HUES64 (cell line): ENCODE measurements around the gene SPI1.

Experiments used
- H3K27ac ChIP-seq: 2 replicates; pipeline ENCODE4 v1.7.0; 2013; ENCODE audit warnings: low read depth, low read length, inconsistent platforms
- H3K27me3 ChIP-seq: 2 replicates; pipeline ENCODE4 v1.6.1; 2013; ENCODE audit warnings: mild to moderate bottlenecking, low read length; ENCODE audit not compliant: insufficient read depth
- H3K36me3 ChIP-seq: 2 replicates; pipeline ENCODE4 v1.6.1; 2013; ENCODE audit warnings: mild to moderate bottlenecking, low read length; ENCODE audit not compliant: insufficient read depth
- H3K4me1 ChIP-seq: 2 replicates; pipeline ENCODE4 v1.6.1; 2013; ENCODE audit warnings: mild to moderate bottlenecking, low read length, moderate library complexity; ENCODE audit not compliant: insufficient read depth
- H3K4me3 ChIP-seq: 2 replicates; pipeline ENCODE4 v1.5.1; 2013; ENCODE audit warnings: mild to moderate bottlenecking, low read length, moderate library complexity
- H3K9ac ChIP-seq: 2 replicates; pipeline ENCODE4 v1.6.1; 2013; ENCODE audit warnings: mild to moderate bottlenecking, low read depth, low read length
- H3K9me3 ChIP-seq: 2 replicates; pipeline ENCODE4 v1.6.1; 2013; ENCODE audit warnings: low read depth, low read length; ENCODE audit not compliant: insufficient read depth
- WGBS: fragments of 150-250, 120-280 bp; methylation state at CpG from one replicate; pipeline ENCODE4 v1.1.7; 2013; ENCODE audit warnings: missing lambda C conversion rate; 5-methylcytosine and 5-hydroxymethylcytosine counted together

SPI1 gene

DNA sequence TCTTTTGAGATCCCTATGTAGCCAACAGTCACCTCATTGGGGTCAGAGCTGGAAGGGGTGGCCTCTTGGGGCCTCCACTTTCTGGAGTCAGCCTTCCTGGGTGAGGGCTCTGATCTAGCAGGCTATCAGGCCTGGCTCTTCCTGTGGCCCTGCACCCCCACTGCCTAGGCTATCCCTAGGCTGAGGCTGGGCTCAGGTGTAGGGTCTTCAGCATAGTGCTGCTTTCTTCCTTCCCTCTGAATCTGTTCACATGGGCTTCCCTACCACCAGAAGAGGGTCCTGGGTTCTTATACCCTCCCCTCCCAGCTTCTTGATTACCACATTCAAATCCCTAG, 456 bp upstream of the SPI1 start:
- H3K4me3 ChIP-seq, result no peak overlapping the region
- no peaks in the 10 kb centered on the region for H3K36me3 ChIP-seq
- no peaks in the 10 kb centered on the region for H3K27me3 ChIP-seq
- no peak overlapping the region for H3K27ac ChIP-seq
- H3K9me3 ChIP-seq, result no peaks in the 10 kb centered on the region
- H3K4me1 ChIP-seq, result peaks cover 7% of the 10 kb centered on the region; the same call in 1 of the 2 replicates
- no peak overlapping the region for H3K9ac ChIP-seq

DNA sequence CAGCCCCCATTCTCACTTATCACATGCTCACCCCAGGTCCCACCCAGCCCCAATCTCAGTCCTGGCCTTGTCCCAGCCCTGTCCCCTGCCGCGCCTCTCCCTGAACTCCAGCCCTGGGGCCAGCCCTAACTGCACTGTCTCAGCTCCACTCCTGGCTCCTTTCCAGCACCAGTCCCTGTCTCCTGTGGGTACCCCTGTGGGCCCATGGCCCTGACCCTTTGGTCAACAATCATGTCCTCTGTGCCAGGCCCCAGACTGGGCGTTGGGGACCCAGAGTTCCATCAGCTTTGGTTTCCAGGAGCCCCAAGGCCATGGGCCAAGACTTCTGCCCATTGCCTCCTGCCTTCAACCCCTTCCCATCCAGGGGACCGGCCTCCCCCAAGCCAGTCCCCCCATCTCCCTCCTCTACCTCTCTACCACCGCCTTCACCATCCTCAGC, 757 bp downstream of the SPI1 start:
- Histone ChIP-seq H3K4me3 (no peak overlapping the region), H3K27ac (no peak overlapping the region), H3K9ac (no peak overlapping the region), H3K36me3 (no peaks in the 10 kb centered on the region), H3K27me3 (no peaks in the 10 kb centered on the region), H3K4me1 (peaks cover 7% of the 10 kb centered on the region; the same call in 1 of the 2 replicates), H3K9me3 (no peaks in the 10 kb centered on the region)
- 90% methylated on average over 5 of the region's 5 CpGs for WGBS

DNA sequence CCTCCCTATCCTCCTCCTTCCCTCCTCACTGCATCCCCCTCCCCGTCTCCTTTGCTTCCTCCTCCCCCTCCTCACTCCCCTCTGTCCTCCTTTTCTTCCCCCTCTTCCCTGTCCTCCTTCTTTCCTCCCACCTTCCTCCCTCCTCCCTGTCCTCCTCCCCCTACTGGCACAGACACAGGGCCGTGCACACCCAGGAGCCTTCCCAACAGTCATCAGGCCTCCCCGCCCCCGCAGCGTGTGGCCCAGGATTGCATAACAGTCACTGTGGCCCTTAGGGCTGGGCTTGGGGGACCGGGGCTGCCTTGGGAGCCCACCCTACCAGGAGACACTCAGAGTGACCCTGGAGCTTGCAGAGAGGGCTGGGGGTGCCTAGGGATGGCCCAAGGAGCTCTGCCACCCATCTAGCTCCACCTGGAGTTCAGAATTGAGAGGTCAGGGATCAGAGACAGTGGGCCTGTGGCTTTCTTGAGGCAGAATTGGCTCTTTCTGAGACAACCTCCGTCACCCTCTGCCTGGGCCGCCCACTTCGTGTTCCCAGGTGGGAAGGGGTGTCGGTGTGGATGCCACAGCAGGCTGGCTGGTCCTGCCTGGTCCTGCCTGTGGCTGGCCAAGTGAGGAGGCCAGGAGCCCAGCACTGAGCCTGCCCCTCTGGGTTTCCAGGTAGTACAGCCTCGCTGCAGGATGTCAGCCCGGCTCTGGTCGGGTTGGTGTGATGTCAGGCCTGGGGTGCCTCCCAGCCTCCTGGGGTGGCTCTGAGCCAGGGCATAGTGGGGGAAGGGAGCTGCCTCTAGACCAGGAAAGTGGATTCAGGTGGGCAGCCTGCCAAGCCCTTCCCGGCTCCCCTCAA, 1.6 kb downstream of the SPI1 start:
- Histone ChIP-seq H3K27ac (no peak overlapping the region), H3K9me3 (no peaks in the 10 kb centered on the region), H3K4me3 (no peak overlapping the region), H3K4me1 (peaks cover 7% of the 10 kb centered on the region; the same call in 1 of the 2 replicates), H3K27me3 (no peaks in the 10 kb centered on the region), H3K9ac (no peak overlapping the region), H3K36me3 (no peaks in the 10 kb centered on the region)
- 72% methylated on average over 14 of the region's 14 CpGs for WGBS

DNA sequence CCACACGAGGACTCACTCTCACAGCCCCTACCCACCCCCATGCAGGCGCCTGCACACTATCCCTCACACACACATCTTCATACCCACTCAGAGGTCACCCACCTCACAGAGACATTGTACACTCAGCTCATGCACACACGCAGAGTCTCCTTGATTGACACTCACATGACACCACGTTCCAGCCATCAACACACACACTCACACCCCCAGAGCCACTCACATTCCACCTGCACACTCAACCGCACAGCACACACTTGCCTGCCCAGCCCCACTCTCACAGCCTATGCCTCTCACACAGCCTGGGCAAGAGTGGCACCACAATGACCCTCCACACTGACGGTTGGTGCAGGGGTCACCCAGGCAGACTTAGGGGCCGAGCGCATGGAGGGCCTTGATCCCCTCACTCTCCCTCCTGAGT, 2.2 kb downstream of the SPI1 start:
- no peaks in the 10 kb centered on the region for H3K9me3 ChIP-seq
- H3K36me3 ChIP-seq, result no peaks in the 10 kb centered on the region
- no peak overlapping the region for H3K27ac ChIP-seq
- 86% methylated on average over 8 of the region's 8 CpGs for WGBS
- peaks cover 7% of the 10 kb centered on the region; the same call in 1 of the 2 replicates for H3K4me1 ChIP-seq
- H3K4me3 ChIP-seq, result no peak overlapping the region
- no peak overlapping the region for H3K9ac ChIP-seq
- H3K27me3 ChIP-seq, result no peaks in the 10 kb centered on the region

DNA sequence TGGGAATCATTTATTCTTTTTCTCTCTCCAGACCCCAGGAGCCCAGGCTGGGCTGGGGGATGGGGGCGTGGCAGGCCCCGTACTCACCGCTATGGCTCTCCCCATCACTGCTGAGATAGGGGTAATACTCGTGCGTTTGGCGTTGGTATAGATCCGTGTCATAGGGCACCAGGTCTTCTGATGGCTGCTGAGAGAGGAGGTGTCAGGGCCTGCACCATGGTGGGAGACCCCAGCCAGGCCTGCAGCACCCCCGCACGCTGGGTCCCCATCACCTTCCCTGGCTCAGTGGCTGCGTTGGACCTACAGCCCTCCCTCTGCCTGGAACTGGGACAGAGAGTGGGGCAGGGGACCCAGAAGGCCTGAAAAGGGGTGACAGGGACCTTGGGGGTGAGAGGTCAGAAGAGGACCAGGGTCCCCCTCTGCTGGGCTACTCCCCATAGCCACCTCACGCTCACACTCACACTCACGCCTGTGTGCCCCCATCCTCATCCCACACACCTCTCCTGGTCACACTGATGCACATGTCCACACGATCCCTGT, 2.7 kb downstream of the SPI1 start:
- no peak overlapping the region for H3K27ac ChIP-seq
- no peak overlapping the region for H3K9ac ChIP-seq
- WGBS, result 91% methylated on average over 13 of the region's 13 CpGs
- no peaks in the 10 kb centered on the region for H3K36me3 ChIP-seq
- H3K9me3 ChIP-seq, result no peaks in the 10 kb centered on the region
- H3K4me1 ChIP-seq, result peaks cover 7% of the 10 kb centered on the region; the same call in 1 of the 2 replicates
- H3K4me3 ChIP-seq, result no peak overlapping the region
- H3K27me3 ChIP-seq, result no peaks in the 10 kb centered on the region

DNA sequence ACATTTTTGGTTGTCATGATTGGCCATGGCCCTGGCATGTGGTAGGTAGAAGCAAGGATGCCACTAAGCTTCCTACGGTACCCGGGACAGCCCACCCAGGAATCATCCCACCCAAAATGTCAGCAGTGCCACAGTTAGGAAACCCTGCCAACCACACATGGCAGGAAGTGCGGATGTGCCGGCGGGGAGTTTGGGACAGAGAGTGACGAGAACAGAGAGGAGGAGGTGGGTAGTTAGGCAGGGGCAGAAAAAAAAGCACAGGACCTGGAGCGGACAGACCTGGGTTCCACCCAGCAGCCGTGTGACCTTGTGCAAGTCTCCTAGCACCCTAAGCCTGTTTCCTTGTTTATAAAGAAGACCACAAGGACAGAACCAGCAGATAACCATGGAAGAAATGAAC, 3.3 kb downstream of the SPI1 start:
- 83% methylated on average over 8 of the region's 8 CpGs for WGBS
- Histone ChIP-seq H3K9ac (no peak overlapping the region), H3K36me3 (no peaks in the 10 kb centered on the region), H3K27ac (no peak overlapping the region), H3K27me3 (no peaks in the 10 kb centered on the region), H3K9me3 (no peaks in the 10 kb centered on the region), H3K4me3 (no peak overlapping the region), H3K4me1 (peaks cover 7% of the 10 kb centered on the region; the same call in 1 of the 2 replicates)

GRCh38 chr11:47374720-47375019, 3.7 kb downstream of the SPI1 start:
- Histone ChIP-seq H3K4me1 (peaks cover 7% of the 10 kb centered on the region; the same call in 1 of the 2 replicates), H3K36me3 (no peaks in the 10 kb centered on the region), H3K9ac (no peak overlapping the region), H3K27ac (no peak overlapping the region), H3K27me3 (no peaks in the 10 kb centered on the region), H3K9me3 (no peaks in the 10 kb centered on the region), H3K4me3 (no peak overlapping the region)
- WGBS, result 95% methylated on average over 5 of the region's 5 CpGs

DNA sequence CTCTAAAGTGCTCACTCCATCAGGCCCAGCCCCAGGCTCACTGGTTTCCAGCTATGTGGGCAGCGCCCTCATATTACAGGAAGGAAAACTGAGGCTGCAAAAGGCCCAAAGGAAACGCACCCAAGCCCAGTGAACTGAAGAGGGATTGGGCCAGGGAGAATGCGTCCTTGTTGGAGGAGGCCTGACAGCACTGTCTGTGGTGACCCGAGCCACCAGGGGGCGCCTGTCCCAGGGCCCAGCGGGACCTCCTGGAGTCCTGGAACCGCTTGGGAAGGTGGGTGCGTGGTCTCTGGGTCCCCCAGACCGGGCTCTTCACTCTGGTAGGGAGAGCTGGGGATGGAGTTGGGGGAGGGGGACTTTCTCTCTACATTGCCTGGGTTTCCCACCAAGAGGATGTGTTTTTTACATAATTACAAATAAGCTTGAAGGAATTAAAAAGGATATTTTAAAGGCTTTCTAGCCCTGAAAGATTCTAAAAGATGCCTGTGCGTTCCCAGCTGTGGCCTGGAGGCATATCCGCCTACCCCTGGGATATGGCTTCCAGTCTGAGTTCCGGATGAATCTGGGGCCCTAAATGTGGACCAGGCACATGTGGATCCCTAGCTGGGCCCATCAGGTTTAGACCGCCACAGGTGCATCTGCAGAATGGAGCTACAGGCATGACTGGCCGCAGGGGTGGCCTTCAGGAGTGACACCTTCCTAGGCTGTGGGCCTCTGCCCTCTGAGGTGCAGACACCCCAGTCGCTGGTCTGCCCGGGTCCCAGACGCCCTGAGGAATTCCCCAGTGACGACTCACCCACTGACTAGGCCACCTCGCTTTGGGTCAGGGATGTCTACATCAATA, 4.2 kb downstream of the SPI1 start:
- H3K4me1 ChIP-seq, result peaks cover 7% of the 10 kb centered on the region; the same call in 1 of the 2 replicates
- no peak overlapping the region for H3K4me3 ChIP-seq
- 52% methylated on average over 19 of the region's 19 CpGs for WGBS
- no peak overlapping the region for H3K9ac ChIP-seq
- no peaks in the 10 kb centered on the region for H3K36me3 ChIP-seq
- H3K9me3 ChIP-seq, result no peaks in the 10 kb centered on the region
- no peaks in the 10 kb centered on the region for H3K27me3 ChIP-seq
- no peak overlapping the region; the same call in 1 of the 2 replicates for H3K27ac ChIP-seq

- Histone ChIP-seq H3K4me1 (peaks cover 2% of the 10 kb centered on the region; the same call in 1 of the 2 replicates), H3K9me3 (no peaks in the 10 kb centered on the region), H3K27ac (no peak overlapping the region), H3K27me3 (no peaks in the 10 kb centered on the region), H3K9ac (no peak overlapping the region), H3K4me3 (no peak overlapping the region), H3K36me3 (no peaks in the 10 kb centered on the region)
- WGBS, result 80% methylated on average over 7 of the region's 7 CpGs
Observed at GRCh38 chr11:47372422-47372821, 5.9 kb downstream of the SPI1 start.

- Histone ChIP-seq H3K9ac (no peak overlapping the region), H3K4me3 (no peak overlapping the region), H3K4me1 (peaks cover 2% of the 10 kb centered on the region; the same call in 1 of the 2 replicates), H3K9me3 (no peaks in the 10 kb centered on the region), H3K36me3 (no peaks in the 10 kb centered on the region), H3K27ac (no peak overlapping the region), H3K27me3 (no peaks in the 10 kb centered on the region)
- WGBS, result 76% methylated on average over 3 of the region's 3 CpGs
Observed at GRCh38 chr11:47369676-47370075, 8.7 kb downstream of the SPI1 start.

- no peak overlapping the region for H3K4me3 ChIP-seq
- no peak overlapping the region for H3K9ac ChIP-seq
- no peaks in the 10 kb centered on the region for H3K27me3 ChIP-seq
- no peaks in the 10 kb centered on the region for H3K36me3 ChIP-seq
- 88% methylated on average over 1 of the region's 1 CpG for WGBS
- H3K9me3 ChIP-seq, result no peaks in the 10 kb centered on the region
- no peak overlapping the region for H3K27ac ChIP-seq
- no peaks in the 10 kb centered on the region for H3K4me1 ChIP-seq
Observed at GRCh38 chr11:47366020-47366490, 12.3 kb downstream of the SPI1 start.
